ENCODE results near the gene SUSD4. TPM values are rescaled to one million over a fixed set of nuclear protein-coding genes. Genes with fewer than 3 reads are reported as not detected.
A peak's percentile ranks its signal among the peaks of the same experiment; 100 is the strongest.

Gene SUSD4
- total RNA-seq, 1 donor from 2014 or later, result 0.13 TPM

DNA sequence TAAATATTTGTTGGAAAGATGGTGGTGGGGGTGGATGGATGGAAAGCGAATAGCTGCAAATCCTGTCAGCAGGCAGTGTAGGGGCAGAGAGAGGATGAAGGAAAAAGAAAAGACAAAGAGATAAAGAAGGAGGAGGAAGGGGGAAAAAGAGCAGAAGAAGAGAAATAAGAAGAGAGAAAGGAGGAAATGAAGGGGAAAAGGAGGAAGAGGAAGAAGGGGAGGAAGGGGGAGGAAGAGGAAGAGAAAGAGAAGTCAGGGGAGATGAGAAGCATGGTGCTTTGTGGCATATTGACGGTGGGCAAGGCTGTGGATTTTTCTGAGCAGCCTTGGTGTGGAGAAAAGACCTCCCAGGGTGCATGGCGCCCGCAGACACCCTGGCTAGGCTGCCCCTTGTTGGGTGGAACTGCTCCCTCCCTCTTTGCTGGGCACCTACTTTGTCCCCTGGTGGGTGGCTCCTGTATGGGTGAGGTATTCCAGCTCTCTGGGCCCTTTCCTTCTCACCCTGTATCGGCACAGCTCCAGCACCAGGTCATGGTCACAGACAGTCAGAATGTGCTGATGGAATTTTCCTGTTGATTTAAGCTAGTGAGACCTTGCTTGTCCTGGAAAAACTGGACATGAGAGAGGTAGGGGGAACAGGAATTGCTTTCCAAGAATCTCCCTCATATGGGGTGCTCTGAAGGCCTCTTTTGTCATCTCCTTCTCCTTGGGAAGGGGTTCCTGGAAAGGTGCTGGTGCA, 175.2 kb downstream of the SUSD4 start:
- DNase-seq (ENCODE audit: low read depth in 2 of 2), result no peak

DNA sequence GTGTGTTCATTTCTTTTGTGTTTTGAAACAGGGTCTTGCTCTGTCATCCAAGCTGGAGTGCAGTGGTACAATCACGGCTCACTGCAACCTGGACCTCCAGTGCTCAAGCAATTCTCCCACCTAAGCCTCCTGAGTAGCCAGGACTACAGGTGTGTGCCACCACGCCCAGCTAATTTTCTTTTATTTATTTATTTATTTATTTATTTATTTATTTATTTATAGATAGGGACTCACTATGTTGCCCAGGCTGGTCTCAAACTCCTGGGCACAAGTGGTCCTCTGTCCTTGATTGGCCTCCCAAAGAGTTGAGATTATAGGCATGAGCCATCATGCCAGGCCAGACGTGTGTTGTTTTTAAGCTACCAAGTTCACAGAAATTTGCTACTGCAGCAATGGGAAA, 177.2 kb downstream of the SUSD4 start:
- DNase-seq (ENCODE audit: low read depth in 2 of 2), result no peak

GRCh38 chr1:223183268-223183862, 180.6 kb downstream of the SUSD4 start:
- DNase-seq (ENCODE audit: low read depth in 2 of 2), result no peak

GRCh38 chr1:223180731-223181321, 183.2 kb downstream of the SUSD4 start:
- DNase-seq (ENCODE audit: low read depth in 2 of 2), result no peak

- DNase-seq (ENCODE audit: low read depth in 2 of 2), result no peak
Observed at GRCh38 chr1:223179786-223180185, 184.2 kb downstream of the SUSD4 start.

GRCh38 chr1:223179280-223179679, 184.7 kb downstream of the SUSD4 start:
- no peak for DNase-seq (ENCODE audit: low read depth in 2 of 2)

GRCh38 chr1:223177681-223178080, 186.3 kb downstream of the SUSD4 start:
- DNase-seq (ENCODE audit: low read depth in 2 of 2), result no peak

- no peak for DNase-seq (ENCODE audit: low read depth in 2 of 2)
Observed at GRCh38 chr1:223176437-223176836, 187.5 kb downstream of the SUSD4 start.

GRCh38 chr1:223175633-223176032, 188.3 kb downstream of the SUSD4 start:
- peak in 1 of 2 donors; percentile 26 for DNase-seq (ENCODE audit: low read depth in 2 of 2)

DNA sequence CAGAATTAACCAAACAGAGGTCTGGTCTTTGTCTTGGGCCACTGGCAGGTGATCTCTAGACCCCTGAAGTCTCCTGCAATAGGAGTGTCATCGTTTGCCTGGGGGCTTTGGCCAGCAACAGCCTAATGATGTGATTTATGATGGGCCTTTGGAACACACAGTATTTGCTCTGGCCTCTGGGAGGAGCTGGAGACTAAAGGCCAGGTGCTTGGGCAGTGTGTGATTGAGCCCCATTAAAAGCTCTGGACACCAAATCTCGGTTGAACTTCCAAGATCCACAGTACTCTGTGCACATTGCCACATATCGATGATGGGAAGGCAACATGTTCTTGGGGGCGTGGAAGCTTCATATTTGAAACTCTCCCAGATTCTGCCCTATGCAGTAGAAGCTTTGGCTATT, 188.9 kb downstream of the SUSD4 start:
- no peak for DNase-seq (ENCODE audit: low read depth in 2 of 2)

Other genes starting within 250 kb of the SUSD4 start
- 0.13 and 0.51 TPM in 2 replicates for gene TLR5, start 220.9 kb downstream of the SUSD4 start, total RNA-seq
- gene CCDC185, start 29.2 kb upstream of the SUSD4 start, total RNA-seq, result not detected in 2 replicates